Transverse colon (tissue), 4 donors: ENCODE data around the gene GABARAP.

ENCODE experiments used
- CTCF ChIP-seq, 5 experiments: fragments of 200-600 bp in 3 of 5; fragments of 450-650 bp in 2 of 5; sonication (generic) in 3 of 5; IDR thresholded peaks; 1 replicate in 2 of 5; 2 replicates in 3 of 5; pipeline ENCODE4 v1.5.1; 2016 to 2017; ENCODE audit warnings: antibody characterized with exemption in 5 of 5, inconsistent platforms in 3 of 5, mild to moderate bottlenecking in 2 of 5, moderate library complexity in 1 of 5
- POLR2AphosphoS5 ChIP-seq, 3 donors: sonication (generic); formaldehyde crosslinking; IDR thresholded peaks; one replicate each; pipeline ENCODE4 v1.6.1; 2016; ENCODE audit warnings: antibody characterized with exemption in 3 of 3

GRCh38 chr17:7256766-7257456 lies 14.7 kb upstream of the GABARAP start:
- TF ChIP-seq CTCF (IDR thresholded peaks at IDR 0.05) (no peak), POLR2AphosphoS5 (IDR thresholded peaks at IDR 0.05) (peak in 1 of 3 donors; percentile 73)
